Astrocyte of the cerebellum (primary cell): ENCODE measurements around the gene TMEM106B.

ENCODE experiments used
- DNase-seq: peaks from one replicate; pipeline ENCODE4 v3.0.0-alpha.2; 2011; ENCODE audit warnings: low read depth
- H3K4me3 ChIP-seq: 2 replicates; pipeline ENCODE4 v1.5.1; 2011; ENCODE audit warnings: mild to moderate bottlenecking, low read depth, low read length, moderate library complexity
- CTCF ChIP-seq: IDR thresholded peaks from 2 replicates; pipeline ENCODE4 v1.5.1; 2012; ENCODE audit warnings: low read length, low read depth, moderate library complexity, mild to moderate bottlenecking; ENCODE audit errors: missing control alignments
- in situ Hi-C: cut with HindIII; loops from 2 replicates; pipeline ENCODE4 v1.10.0; 2017; ENCODE audit warnings: low sequenced_read_pairs

Gene TMEM106B

DNA sequence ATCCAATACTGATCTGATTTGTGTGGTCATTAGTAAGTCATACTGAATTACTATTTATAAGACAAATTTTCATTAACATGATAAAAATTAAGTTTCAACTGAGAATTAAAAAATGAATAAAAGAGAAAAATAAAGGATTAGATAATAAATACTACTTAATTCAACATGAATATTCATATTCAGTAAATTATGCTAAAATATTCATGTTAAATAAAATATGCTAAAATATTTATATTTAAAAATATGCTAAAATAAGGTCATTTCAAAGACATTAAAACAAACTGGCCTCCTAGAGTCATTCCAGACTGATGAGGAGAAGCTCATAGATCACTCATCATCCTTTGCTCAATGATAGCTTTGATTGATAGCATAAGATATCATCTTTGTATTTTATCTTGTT is 16.7 kb upstream of the TMEM106B start:
- H3K4me3 ChIP-seq, result no peak overlapping the region
- no peak for TF ChIP-seq CTCF
- in situ Hi-C loops, result no loop called here
- DNase-seq, result no peak

- in situ Hi-C loops, result no loop called here
- no peak for DNase-seq
- no peak for TF ChIP-seq CTCF
- H3K4me3 ChIP-seq, result no peak overlapping the region
These were observed 14.7 kb upstream of the TMEM106B start for GRCh38 chr7:12196386-12196785.

DNA sequence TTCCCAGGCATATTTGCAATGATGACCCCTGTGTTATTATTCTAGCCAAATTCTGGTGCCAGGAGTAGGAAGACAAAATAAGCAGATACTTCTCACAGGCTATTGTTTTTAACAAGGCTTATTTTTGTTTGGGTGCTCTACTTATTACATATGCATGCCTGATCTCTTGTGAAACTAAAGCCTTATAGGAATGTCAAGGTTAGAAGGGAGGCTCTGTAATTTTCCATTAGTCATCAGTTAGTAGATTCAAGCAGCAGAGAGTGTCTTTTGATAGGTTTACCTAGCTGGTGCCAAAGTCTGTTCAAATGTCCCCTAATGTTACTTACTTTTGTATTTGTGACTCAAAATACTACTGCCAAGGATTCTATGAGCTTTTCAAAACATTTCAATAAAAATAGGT is 11.7 kb upstream of the TMEM106B start:
- in situ Hi-C loops, result no loop called here
- peak; percentile 23 for DNase-seq
- no peak overlapping the region for H3K4me3 ChIP-seq
- no peak for TF ChIP-seq CTCF

DNA sequence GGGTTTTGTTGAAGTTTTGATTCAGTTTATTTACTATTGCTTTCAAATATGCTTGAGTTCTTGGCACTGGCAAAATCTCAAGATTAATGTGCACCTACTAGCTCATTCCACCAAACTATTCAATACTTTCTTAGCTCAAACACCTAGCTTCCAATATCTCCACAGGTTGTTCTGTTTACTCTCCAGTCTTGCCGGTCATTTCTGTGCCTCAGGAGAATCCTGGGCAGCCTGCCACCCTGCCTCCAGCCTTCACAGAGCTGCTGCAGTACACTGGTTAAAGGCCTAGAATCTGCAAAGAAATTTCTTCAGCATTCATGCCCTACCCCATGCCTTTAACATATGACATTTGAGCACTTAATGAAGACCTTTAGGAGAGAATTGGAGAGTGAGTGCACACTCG is 4.0 kb upstream of the TMEM106B start:
- in situ Hi-C loops, result no loop called here
- no peak for TF ChIP-seq CTCF
- no peak overlapping the region for H3K4me3 ChIP-seq
- DNase-seq, result no peak

DNA sequence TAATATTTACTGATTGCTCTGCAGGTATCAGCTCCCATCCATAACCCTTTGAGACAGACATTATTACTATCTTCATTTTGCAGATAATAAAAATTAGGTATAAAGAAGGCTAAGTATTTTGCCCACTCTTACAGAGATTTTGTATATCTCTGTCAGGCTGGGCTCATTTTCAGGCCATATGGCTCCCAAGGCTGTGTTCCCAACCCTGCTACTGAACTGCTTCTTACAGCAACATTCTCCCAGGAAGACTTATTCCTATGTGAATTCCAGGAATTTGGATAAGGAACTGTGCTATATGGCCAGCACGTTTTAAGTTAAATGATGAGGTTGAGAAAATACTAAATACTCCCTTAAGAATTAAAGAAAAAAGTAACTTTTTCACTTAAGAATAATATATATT is 1.9 kb upstream of the TMEM106B start:
- in situ Hi-C loops, result no loop called here
- TF ChIP-seq CTCF, result no peak
- no peak for DNase-seq
- H3K4me3 ChIP-seq, result no peak overlapping the region

DNA sequence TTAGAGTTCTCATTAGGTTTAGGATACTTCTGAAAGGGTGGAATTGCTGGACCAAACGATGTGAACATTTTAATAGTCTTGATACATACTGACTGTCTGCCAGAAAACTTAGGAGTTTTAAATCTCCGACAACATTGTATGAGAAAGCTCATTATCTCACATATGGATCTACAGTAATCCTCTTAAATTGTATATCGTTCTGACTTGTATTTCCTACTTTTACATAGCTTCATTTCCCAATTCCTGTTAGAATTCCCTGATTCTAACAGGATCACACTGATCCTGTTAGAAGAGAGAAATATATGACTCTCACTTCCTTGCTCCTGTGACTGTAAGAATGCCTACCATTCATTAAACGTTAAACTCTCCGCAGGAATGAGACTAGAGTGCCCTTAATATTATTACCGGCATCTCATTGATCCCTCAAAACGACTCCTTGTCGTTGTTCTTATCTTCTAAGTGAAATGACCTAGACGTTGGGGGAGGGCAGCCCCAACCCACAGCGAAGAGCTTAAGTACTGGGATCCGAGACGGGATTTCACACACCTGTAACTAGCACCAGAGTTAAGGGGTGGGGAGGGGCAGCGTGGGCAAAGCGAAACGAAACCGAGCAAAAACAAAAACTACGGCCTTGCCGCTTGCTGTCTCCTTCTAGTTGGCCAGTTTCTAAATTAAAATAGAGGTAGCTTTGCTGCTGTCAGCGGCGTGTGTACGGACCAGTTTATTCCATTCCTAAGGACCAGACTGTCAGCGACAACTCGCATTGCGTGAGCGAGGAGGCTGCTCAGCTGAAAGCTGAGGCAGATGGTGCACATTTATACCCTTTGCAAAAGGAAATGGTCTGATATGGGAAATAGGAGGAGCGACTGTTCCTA is 678 bp upstream of the TMEM106B start:
- in situ Hi-C loops, result no loop called here
- TF ChIP-seq CTCF, result no peak
- DNase-seq, result no peak
- H3K4me3 ChIP-seq, result peak overlapping the region; percentile 64
